Stomach (tissue), 4 donors: ENCODE results near the gene PRPS1.

Source experiments
- CTCF ChIP-seq, 7 experiments: fragments of 450-650 bp in 4 of 7; fragments of 200-600 bp in 3 of 7; sonication (generic) in 3 of 7; IDR thresholded peaks; one replicate each; pipeline ENCODE4 v1.5.1; 2016 to 2019; ENCODE audit warnings: antibody characterized with exemption in 7 of 7, control low read depth in 2 of 7, mild to moderate bottlenecking in 1 of 7
- POLR2A ChIP-seq, 4 donors: fragments of 450-650 bp; IDR thresholded peaks; one replicate each; pipeline ENCODE4 v1.6.1; 2016; ENCODE audit warnings: antibody characterized with exemption in 4 of 4, control low read depth in 2 of 4, mild to moderate bottlenecking in 1 of 4, moderate library complexity in 1 of 4
- POLR2AphosphoS5 ChIP-seq, 3 donors: sonication (generic); formaldehyde crosslinking; IDR thresholded peaks; one replicate each; pipeline ENCODE4 v1.6.1; 2016; ENCODE audit warnings: antibody characterized with exemption in 3 of 3

GRCh38 chrX:107673933-107674479 is 45.7 kb downstream of the PRPS1 start:
- TF ChIP-seq POLR2AphosphoS5 (IDR thresholded peaks at IDR 0.05) (peak; percentile 62 to 86 (median 81)), CTCF (IDR thresholded peaks at IDR 0.05) (peak in 1 of 7 experiments; percentile 14), POLR2A (IDR thresholded peaks at IDR 0.05) (no peak)
